Myocyte (in vitro differentiated cells): ENCODE data around the gene ASGR2. TPM values are rescaled to one million over a fixed set of nuclear protein-coding genes. Genes with fewer than 3 reads are reported as not detected.
"Not testable (repeated sequence)": the region's sequence is repeated elsewhere in the genome, so short reads cannot be mapped to it uniquely, and the experiment has no call there.

ENCODE experiments used
- DNase-seq: peaks from one replicate; pipeline ENCODE4 v3.0.0-alpha.2; 2012; ENCODE audit warnings: low read depth
- total RNA-seq: library from RNA; depleted of rRNA; stranded (reverse); fragments of >200 nt; gene quantifications from 2 replicates; pipeline ENCODE4 v1.2.3, GENCODE V29; 2014

ASGR2 gene
- total RNA-seq, 1 donor from 2014 or later, result not detected

GRCh38 chr17:7124923-7125322 is 10.3 kb upstream of the ASGR2 start:
- no peak for DNase-seq

GRCh38 chr17:7123844-7124243 is 9.2 kb upstream of the ASGR2 start:
- no peak for DNase-seq

GRCh38 chr17:7122381-7122780 is 7.8 kb upstream of the ASGR2 start:
- DNase-seq, result no peak

GRCh38 chr17:7120635-7121034 is 6.0 kb upstream of the ASGR2 start:
- DNase-seq, result not testable (repeated sequence)

- DNase-seq, result no peak
Observed at GRCh38 chr17:7120123-7120522, 5.5 kb upstream of the ASGR2 start.

GRCh38 chr17:7119314-7119713 is 4.7 kb upstream of the ASGR2 start:
- no peak for DNase-seq

- no peak for DNase-seq
Observed at GRCh38 chr17:7114875-7115614, 423 bp upstream of the ASGR2 start.

- no peak for DNase-seq
Observed at GRCh38 chr17:7113273-7114071, 1.1 kb downstream of the ASGR2 start.

- DNase-seq, result no peak
Observed at GRCh38 chr17:7112510-7113108, 2.0 kb downstream of the ASGR2 start.

- DNase-seq, result no peak
Observed at GRCh38 chr17:7111784-7112509, 2.7 kb downstream of the ASGR2 start.

GRCh38 chr17:7110617-7111306 is 3.9 kb downstream of the ASGR2 start:
- no peak for DNase-seq

- no peak for DNase-seq
Observed at GRCh38 chr17:7109461-7110322, 4.9 kb downstream of the ASGR2 start.

- no peak for DNase-seq
Observed at GRCh38 chr17:7108981-7109380, 5.6 kb downstream of the ASGR2 start.

- no peak for DNase-seq
Observed at GRCh38 chr17:7108560-7108925, 6.1 kb downstream of the ASGR2 start.

GRCh38 chr17:7107795-7108559 is 6.6 kb downstream of the ASGR2 start:
- no peak for DNase-seq

- DNase-seq, result no peak
Observed at GRCh38 chr17:7107012-7107754, 7.4 kb downstream of the ASGR2 start.

- DNase-seq, result no peak
Observed at GRCh38 chr17:7102421-7102820, 12.2 kb downstream of the ASGR2 start.

- DNase-seq, result no peak
Observed at GRCh38 chr17:7101531-7101930, 13.1 kb downstream of the ASGR2 start.
